ENCODE measurements around the gene PLEKHN1.

The PLEKHN1 gene, protein sequence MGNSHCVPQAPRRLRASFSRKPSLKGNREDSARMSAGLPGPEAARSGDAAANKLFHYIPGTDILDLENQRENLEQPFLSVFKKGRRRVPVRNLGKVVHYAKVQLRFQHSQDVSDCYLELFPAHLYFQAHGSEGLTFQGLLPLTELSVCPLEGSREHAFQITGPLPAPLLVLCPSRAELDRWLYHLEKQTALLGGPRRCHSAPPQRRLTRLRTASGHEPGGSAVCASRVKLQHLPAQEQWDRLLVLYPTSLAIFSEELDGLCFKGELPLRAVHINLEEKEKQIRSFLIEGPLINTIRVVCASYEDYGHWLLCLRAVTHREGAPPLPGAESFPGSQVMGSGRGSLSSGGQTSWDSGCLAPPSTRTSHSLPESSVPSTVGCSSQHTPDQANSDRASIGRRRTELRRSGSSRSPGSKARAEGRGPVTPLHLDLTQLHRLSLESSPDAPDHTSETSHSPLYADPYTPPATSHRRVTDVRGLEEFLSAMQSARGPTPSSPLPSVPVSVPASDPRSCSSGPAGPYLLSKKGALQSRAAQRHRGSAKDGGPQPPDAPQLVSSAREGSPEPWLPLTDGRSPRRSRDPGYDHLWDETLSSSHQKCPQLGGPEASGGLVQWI

DNA sequence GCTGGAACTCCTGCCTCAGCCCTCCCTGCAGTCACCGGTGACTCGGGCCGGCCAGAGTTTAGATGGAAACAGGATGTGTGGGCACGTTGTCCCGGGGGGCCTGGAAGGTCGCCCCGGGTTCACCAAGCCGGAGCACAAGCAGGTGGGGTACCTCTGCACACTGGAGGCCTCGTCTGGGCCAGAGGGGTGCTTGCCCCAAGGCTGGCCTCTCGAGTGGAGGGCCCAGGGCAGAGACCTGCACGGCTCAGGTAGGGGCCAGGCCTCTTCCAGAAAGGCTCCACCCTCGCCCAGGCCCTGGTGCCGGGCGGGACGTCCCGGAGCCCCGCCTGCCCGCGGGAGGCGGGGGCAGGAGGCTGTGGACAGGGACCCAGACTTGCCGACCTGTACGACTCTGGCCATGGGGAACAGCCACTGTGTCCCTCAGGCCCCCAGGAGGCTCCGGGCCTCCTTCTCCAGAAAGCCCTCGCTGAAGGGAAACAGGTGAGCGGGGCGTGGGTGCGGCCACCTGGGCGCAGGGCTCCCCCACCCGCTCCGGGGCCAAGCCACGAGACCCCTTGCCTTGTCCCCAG lies at the start of gene PLEKHN1:
Gene PLEKHN1, plus strand, starts transcription at position 348 of the 569 bp plus-strand sequence. Its CDS starts 50 bp downstream, at position 398.
- DNase-seq: no peak

DNA sequence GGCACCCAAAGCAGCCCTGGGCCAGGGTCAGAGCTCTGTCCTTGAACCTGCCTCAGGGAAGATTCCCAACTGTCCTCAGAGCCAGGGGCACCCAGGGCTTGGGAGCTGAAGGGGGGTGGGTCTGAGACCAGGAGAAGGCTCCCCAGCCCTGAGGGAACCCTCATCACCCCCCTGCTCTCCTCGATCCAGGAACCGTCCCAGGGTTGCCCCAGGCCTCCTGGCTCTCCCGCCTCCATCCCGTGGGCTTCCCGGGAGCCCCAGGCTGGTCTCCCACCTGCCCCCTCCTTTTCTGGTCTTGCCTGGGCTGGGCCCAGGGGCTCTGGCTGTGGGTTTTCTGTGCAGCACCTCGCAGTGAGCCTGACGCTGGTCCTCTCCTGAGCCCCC lies 49.2 kb upstream of the PLEKHN1 start:
- no peak for DNase-seq

DNA sequence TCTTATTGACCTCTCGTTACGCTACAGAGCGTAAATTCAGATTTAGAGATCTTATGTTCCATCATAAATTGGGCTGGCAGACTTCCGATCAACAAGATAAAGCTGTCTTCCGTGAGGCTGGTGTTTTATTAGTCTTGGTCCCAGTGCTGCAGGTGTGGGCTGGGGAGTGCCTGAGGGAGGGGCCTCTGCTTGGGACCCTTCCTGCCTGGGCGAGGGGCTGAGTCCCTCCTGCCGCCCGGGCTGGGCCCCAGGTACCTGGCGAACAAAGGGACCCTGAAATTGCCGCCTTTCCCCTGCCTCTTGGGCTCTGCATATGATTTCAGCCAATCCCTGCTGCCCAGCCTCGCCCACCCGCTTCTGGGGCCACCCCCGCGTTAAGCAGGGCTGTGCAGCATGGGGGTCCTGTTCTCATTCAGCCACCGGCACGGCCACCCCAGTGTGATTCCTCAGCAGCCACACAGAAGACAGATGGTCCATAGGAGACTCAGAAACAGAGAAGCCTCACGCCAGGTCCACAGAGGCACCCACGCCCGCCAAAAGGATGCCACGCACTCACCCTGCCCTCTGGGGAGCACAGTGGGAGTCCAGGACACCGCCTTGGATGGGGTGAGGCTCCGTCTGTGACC lies 48.7 kb upstream of the PLEKHN1 start:
- DNase-seq: no peak

DNA sequence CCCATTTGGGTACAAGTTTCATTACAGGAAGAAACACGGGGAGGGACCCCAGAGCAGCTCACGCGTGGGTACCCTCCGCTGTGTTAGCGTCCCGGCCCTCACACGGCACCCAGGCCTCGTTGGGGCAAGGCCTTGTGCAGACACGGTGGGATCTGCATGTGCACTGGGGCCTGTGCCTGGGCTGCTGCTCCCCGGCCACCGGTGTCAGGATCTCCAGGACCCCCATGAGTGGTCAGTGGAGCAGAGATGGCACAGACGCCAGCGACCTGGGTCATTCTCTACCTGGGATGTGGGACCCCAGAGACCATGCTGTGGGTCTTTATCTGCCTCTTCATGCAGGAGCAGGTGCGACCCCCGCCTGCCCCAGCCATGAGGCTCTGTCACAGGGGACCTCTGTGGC lies 47.9 kb upstream of the PLEKHN1 start:
- DNase-seq: no peak

DNA sequence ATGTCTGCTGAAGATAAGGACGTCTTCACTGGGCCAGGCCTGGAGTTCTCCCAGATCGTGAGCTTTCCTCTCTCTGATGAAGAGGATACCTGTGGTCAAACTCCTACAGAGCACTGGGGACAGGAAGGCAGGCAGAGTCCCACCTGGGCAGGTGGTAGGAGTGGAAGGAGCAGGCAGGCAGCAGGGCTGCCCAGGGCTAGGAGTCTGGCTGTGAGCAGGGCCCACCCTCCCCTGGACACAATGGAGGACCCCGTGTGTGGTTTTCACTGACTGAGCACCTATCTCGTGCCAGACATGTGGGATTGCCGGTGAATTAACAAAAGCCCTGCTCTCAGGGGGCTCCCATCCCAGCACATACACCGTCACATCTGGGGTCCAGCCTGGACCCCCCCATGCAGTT lies 47.4 kb upstream of the PLEKHN1 start:
- no peak for DNase-seq

DNA sequence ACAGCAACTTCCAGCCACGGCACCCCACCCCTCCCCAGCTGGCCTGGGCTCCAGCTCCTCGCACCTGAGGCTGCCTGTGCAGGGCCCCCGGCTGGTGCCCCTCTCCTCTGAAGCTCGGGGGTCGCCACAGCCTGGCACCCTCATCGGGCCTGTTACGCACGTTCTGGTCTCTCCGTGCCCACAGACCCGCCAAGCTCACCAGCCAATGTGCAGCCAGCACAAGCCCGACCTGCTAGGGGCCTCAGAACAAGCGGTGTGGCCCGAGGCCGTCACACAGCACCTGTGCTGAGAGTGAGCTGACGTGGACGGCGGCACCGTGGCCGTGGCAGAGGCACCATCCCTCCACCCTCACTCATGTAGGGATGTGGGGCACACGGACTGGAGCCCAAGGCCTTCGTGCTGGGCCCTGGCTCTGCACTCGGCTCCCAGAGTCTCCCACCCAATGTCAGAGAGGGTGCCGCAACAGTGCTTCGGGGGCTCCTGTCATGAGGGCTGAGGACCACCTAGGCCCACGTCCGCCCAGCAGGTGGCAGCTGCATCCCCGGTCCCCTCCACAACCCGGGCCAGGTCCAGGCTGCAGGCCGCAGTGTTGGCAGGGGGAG lies 46.9 kb upstream of the PLEKHN1 start:
- DNase-seq: no peak

DNA sequence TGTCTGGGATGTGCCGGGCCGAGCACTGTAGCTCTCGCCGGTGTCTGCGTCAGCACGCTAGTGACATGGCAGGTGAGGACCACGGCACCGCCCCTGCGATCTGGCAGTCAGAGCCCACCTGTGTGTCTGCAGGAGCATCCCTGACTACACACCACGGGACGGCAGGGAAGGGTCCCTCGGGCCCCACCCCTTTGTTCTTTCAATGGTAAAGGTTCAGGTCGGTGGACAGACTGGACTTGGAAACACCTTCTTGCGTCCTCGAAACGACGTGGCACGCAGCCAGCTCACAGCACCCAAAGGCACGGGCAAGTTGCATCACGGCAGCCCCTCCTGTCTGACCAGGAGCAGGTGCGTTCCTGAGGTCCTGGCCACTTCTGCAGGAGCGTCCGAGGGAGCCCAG lies 46.3 kb upstream of the PLEKHN1 start:
- no peak for DNase-seq

DNA sequence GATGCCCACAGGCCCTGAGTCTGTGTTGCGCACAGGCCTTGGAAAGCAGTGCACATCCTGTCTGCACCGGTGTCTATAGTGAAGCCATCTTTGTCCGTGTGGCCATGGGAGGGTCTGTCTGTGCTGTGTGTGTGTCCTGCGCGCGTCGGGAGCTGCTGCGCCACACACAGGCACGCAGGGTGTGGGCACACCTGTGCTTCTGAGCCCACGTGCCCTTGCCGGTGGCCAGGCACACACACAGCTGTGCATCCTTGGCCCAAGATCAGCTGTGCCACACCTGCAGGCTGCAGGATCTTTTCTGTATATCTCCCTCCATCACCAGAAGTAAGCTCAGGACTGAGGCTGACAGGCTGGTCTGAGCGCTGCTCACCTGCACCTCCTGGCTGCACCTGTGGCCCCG lies 45.8 kb upstream of the PLEKHN1 start:
- no peak for DNase-seq

DNA sequence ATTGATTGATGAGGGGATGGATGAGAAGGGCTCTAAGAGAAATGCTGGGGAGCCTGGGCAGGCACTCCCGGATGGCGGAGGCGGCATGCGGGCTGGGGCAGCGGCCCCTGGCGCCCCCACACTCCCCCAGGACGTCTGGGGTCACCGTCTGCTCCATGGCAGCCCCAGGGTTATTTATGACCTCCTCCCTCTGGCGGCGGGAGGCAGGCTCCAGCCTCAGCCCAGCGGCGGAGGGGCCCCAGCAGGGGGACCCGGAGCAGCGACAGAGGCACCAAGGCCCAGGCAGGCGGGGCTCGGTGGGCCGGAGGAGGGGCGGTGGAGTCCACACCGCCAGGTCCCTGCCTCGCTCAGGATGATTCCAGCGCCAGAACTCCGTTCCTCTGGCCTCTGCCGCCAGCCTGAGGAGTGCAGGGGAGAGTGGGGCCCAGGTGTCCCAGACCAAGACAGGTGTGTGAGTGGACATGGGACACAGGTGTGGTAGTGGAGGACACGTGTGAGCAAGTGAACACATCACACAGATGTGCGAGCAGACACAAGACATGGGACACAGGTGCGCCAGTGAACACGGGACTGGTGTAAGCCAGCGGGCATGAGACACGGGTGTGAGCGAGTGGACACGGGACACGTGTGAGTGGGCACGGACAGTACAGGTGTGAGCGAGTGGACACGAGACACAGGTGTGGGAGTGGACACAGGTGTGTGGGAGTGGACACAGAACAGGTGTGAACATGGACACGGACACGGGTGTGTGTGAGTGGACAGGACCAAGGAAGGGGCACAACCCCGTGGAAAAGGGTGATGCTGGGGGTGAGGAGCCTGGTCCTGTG lies 45.1 kb upstream of the PLEKHN1 start:
- DNase-seq: no peak

DNA sequence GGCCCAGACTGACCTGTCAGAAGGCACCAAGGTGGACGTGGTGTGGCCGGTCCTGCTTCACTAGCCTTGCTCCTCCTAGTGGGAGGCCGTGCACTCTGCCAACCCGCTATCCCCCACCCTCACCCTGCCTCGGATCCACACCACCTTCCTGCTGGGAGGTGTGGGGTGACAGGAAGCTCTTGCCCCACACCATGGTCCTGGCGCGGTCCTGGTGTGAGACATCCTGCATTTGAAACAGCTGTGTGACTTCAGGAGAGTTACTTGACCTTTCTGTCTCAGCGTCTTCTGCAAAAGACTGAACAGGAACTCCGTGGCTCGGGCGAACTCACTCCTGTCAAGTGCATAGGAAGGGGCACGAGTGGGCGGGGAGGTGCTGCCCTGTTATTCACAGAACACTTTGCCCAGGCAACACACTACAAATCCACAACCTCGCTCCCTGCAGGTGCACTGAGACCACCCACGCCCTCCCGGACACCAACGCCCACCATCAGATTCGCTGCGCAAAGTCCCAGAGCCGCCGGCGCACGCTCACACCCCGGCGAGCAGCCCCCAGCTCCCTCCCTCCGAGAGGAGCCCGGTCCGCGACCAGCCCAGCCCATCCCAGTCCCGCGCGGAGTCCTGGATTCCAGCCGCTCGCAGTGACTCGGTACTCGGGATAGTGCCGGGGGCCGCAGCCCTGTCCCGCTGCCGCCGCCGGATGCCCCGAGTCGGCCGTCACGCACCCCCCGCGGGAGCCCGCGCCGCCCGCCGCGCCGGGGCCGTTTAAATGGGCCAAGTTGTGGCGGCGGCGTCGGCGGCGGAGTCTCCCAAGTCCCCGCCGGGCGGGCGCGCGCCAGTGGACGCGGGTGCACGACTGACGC lies 42.9 kb upstream of the PLEKHN1 start, which contains the start of gene SAMD11:
Gene SAMD11, plus strand, starts transcription at position 793 of the 860 bp plus-strand sequence. CDS start 509 bp downstream, outside the sequence.
- no peak for DNase-seq

DNA sequence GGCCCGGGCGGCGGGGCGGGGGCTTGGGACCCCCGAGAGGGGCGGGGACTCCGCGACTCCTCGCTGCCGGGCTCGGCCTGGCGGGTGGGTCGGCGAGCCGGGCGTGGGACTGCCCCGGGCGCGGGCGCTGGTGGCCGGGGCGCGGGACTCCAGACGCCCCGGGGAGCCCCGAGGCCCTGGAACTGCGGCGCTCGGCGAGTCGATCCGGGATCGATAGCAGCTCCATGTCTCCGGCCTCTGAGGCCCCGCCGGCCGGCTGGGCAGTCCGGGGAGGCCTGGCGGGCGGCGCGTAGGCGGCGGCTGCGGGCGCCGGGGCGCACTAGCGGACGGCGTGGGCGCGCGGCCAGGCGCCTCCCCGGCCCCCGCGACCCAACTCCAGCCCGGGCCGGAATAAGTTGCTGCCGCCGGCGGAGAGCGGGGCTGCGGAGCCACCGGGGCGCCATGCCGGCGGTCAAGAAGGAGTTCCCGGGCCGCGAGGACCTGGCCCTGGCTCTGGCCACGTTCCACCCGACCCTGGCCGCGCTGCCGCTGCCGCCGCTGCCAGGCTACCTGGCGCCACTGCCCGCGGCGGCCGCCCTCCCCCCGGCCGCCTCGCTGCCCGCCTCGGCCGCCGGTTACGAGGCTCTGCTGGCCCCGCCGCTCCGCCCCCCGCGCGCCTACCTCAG lies 42.2 kb upstream of the PLEKHN1 start:
- no peak for DNase-seq

DNA sequence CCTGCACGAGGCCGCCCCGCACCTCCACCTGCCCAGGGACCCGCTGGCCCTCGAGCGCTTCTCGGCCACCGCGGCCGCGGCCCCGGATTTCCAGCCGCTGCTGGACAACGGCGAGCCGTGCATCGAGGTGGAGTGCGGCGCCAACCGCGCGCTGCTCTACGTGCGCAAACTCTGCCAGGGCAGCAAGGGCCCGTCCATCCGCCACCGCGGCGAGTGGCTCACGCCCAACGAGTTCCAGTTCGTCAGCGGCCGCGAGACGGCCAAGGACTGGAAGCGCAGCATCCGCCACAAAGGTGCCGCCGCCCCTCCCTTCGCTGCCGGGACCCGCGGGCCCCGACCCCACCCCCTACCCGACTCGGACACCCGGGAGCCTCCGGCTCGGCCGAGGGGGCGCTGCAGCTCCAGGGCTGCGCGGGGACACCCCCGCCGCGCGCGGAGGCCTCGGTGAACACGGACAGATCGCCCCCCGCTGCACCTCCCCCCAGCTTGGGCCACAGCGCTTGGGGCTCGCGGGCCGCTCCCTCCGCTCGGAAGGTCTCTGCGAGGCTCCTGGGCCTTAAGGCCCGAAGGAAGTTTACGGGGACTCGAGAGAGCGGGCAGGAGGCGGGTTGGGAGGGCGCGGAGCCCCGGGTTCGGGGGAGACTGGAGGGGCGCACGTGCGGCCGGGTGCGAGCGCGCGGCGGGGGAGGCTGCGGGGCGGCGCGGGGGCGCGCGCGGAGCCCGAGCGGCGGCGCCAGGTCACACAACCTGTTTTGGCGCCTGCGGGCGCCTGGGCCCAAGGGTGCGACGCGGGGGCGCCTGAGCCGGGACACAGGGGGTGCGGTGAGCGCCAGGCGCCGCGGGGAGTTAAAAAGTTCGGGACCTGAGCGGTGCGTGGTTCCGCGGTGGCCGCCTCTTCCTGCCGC lies 41.4 kb upstream of the PLEKHN1 start:
- DNase-seq: no peak

DNA sequence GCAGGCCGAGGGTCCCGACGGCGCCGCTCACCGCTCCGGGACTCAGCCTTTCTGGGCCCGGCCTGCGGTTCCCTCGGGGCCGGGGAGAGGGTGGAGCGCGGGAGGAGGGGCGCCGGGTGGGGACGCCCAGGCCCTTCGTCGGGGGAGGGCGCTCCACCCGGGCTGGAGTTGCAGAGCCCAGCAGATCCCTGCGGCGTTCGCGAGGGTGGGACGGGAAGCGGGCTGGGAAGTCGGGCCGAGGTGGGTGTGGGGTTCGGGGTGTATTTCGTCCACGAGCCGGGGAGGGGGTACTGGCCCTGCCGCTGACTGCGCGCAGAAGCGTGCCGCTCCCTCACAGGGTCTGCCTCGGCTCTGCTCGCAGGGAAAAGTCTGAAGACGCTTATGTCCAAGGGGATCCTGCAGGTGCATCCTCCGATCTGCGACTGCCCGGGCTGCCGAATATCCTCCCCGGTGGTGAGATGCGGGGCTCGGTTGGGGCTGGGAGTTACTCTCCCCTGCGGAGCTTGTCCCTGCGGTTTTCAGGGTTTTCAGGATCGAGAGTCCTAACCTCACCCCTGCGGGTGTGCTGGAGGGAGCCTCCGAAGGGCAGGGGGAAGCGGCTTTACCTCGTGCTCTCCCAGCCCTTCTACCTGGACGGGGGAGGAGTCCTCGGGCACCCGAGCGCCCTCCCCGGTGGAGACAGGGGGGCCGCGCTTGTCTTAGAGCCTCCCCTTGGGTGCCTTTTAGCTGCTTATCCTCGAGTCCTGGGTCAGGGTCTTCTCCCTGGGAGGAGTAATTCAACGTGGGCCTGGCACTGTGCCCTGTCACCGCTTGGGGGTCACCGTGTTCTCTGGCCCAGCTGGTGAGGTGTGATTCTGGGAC lies 40.5 kb upstream of the PLEKHN1 start:
- no peak for DNase-seq

DNA sequence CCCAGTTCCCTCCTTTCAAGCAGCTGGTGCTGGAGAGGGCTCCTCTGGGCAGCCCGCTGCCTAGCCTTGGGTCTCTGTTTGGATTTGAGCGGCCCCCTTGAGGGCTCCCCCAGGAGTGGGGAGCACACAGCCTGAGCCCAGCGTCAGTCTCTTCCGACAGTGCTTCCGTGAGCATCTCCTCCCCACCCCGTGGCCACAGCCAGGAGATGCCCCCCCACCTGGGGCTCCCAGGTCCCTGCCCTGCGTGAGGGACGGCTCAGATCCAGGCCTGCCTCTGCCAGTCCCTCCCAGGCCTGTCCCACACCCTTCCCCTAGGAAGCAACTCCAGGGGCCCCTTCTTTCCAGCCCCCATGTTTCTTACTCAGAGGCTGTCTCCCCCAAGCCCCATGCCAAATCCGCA lies 39.0 kb upstream of the PLEKHN1 start:
- DNase-seq: no peak

DNA sequence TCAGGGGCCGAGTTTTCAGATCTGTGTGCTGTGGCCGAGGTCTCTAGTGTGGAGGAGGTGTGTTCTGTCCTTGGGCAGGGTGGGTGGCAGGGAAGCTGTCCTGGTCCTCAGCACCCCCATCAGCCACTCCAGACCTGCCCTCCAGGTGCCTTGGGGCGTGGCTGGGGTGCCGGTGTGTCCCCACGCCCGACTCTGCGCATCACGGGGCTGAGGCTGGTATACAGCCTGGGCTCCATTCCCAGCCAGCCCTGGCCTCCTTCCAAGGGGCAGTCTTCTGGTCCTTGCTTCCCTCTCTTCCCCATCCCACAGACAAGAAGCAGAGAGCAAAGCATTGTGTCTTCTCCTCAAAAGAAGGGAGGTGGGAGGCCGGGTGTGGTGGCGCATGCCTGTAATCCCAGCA lies 38.5 kb upstream of the PLEKHN1 start:
- no peak for DNase-seq

DNA sequence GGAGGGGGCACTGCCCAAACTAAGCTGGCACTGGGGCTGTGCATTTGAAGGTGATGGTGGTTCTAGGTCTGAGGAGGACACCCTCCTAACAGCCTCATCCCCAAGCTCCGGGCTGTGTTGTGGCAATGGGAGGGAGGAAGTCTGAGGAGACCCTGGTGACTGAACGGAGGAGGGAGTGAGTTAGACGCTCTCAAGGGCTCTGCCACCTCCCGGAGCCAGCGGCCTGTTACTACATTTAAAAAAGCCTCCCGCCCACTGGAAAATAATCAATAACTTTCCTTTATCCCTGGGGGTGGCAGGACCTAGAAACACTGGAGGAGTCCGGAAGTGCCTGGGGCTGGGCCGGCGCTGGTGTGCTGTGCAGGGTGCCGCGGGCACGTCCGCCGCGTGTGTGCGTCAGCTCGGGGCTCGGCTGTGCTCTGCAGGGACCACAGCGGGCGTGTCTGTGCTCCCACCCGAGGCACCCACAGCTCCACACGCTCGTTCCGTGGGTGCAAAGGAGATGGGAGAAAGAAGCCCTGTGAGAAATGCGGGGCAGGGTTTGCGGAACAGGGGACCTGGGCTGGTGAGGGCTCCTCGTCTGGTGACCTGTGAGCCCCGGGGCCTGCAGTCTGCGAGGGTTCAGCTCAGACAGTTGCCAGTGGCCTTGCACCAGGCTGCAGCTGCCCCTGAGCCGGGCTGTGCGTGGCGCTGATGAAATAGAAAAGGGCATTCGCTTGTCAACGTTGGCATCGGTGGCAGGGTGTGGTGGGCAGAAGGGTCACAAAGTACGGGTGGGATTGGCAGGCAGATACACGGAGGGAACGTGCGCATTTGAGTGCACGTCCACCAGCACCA lies 37.2 kb upstream of the PLEKHN1 start:
- DNase-seq: no peak

All from NCI-H524 treated with DMSO at 0.1 percent for 48 hours (cell line).